Cortex of kidney (tissue), 1 donor: Measurements from ENCODE around the gene TNFRSF19.

Experiments
- DNase-seq: peaks from one replicate; lab custom pipeline; 2025; lab: John Stamatoyannopoulos, UW

Gene TNFRSF19

GRCh38 chr13:23686948-23687347 is 116.7 kb downstream of the TNFRSF19 start:
- no peak for DNase-seq

DNA sequence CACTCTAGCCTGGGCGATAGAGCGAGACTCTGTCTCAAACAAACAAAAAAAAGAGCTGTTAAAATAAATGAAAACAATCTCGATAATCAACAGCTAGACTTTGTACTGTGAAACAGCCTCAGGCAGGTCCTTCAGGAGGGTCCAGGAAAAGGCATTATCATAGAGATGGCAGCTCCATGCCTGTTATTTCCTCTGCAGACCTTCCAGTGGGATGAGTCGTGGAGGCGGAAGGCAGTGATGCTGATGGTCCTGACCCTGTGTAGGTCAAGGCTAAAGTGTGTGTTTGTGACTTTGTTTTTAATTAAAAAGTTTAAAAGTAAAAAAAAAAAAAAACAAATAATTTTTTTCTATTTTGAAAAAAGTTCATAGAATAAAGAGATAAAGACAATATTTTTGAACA is 117.4 kb downstream of the TNFRSF19 start:
- no peak for DNase-seq

- no peak for DNase-seq
Observed at GRCh38 chr13:23688336-23688735, 118.1 kb downstream of the TNFRSF19 start.

- DNase-seq, result no peak
Observed at GRCh38 chr13:23690668-23691067, 120.5 kb downstream of the TNFRSF19 start.

DNA sequence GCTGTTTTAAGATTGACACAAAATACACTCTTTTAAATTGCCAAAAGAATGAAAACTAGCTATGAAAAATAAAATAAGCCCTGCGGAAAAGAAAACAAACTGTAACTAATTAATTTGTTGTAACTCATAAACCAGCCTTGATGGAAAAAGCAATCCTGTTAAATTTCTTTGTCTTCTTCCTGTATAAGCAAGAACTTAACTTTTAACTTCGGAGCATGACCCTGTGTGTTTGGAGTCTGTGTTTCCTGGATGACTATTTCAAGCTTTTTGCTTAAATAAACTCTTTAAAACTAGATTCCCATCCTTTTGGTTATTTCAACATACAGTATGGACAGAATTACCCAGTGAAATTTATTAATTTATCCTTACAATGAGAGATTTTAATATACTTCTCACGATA is 122.6 kb downstream of the TNFRSF19 start:
- no peak for DNase-seq

DNA sequence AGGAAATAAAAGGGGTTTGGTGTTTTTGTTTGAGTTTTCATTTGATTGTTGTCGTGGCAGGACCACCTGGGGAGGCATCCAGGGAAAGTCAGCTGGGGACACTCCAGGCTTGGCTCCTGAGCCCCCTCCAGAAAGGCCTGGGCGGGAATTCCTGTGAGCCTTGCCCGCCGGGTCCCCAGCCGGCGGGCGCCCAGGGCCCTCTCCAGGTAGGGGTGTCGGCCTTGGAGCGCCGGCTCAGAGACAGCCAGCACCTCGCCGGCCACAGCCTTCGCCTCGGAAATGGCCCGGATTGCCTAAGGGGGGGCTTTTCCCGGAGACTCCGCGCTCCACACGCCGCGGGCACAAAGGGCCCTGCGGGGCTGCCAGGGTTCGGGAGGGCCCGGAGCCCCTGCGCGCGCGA is 125.0 kb downstream of the TNFRSF19 start:
- DNase-seq, result no peak

DNA sequence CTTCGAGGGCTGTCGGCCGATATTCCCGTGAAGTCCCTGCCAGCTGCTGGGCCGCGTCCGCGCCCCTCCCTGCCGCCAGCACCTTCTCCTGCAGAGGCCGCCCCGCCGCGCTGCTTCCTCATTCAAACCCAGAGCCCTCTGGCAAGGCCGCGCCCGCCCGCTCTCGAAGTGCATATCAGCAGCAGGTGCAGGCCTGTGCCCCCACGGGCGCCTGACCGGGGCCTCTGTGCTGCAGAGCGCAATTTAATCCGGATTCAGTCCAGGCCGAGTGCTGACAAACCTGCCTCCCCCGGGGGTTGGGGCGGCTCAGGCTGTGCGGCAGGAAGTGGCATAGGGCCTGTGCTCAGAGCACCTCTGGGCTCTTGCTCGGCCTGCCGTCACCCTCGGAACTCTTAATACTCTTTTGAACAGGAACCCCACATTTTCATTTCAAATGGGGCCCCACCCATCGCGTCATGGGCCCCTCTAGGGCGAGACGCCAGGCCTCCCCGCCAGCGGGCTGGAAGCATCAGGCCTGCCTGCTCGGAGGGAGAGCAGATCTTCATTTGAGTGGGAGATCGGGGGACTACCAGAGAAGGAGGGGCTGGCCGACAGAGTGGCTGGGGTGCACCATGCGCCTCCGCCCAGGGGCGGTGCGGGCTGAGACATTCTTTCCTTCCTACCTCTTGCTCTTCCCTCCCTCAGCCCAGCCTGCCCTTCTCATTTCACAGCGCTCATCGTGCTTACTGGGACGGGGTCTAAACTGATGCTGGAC is 125.7 kb downstream of the TNFRSF19 start:
- no peak for DNase-seq

DNA sequence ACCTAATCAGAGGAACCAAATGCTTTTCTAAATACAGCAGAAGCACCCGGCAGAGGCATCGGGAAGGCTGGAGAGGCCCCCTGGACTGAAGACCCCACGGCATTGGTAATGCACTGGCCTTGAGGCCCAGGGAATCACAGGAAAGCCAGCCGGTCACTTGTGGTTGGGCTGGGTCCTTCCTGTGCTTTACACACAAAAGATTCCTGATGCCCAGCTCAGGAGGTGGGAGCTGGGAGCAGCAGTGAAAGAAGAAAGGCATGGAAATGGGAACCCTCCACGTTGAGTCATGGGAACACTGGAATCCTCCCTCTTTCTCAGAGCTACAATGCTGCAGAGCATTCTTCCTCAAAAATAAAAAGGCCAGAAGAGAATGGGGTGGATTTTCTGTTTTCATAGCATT is 126.4 kb downstream of the TNFRSF19 start:
- DNase-seq, result no peak

DNA sequence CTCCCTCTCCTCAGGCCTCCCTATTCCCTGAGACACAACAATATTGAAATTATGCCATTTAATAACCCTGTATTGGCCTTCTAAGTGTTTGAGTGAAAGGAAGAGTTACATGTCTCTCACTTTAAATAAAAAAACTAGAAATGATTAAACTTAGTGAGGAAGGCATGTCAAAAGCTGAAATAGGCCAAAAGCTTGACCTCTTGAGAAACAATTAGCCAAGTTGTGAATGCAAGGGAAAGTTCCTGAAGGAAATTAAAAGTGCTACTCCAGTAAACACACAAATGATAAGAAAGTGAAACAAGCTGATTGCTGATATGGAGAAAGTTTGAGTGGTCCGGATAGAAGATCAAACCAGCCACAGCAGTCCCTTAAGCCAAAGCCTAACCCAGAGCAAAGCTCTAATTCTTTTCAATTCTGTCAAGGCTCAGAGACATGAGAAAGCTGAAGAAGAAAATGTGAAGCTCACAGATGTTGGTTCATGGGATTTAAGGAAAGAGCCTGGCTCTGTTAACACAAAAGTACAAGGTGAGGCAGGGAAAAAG is 127.6 kb downstream of the TNFRSF19 start:
- no peak for DNase-seq

DNA sequence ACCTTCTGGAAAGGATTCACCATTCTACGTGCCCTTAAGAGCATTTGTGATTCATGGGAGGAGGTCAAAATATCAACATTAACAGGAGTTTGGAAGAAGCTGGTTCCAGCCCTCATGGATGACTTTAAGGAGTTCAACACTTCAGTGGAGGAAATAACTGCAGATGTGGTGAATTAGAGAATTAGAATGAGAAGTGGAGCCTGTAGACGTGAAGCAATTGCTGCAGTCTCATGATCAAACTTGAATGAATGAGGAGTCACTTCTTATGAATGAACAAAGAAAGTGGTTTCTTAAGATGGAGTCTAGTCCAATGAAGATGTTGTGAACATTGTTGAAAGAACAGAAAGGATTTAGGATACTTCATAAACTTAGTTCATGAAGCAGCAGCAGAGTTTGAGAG is 129.1 kb downstream of the TNFRSF19 start:
- DNase-seq, result no peak

DNA sequence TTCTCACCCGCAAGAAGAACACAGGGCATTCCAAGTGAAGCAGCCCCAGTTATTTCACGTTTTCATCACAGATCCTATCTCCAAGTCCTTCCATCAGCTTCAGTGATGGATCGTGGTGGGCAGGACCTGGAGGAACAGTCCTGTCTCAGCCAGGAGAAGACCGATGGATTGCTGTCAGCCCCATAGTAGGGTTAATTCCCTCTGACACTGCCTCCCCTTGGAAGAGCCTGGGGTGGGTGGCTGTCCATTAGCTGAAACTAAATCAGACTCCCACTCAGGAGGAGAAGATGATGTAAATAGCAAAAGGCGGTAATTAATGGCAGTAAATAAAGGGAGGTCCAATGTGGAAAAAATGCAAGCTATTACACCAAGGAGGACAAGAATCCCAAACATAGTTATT is 131.0 kb downstream of the TNFRSF19 start:
- no peak for DNase-seq

DNA sequence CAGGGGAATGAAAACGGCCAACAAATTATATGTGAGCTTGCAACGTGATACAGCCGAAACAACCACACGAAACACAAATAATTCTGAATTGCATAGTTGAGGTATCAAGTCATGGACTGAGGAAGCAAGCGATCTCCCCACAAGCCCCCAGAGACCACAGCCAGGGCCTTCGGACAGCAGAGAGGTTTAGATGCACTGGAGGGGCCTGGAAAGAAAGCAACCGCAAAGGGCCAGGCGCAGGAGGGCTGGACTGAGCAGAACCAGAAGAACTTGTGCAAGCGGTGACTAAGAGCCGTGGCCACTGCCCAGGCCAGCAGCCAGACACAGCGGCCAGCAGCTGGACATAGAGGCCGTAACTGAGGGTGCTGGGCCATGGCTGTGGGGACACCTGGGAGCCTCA is 131.4 kb downstream of the TNFRSF19 start:
- no peak for DNase-seq

- no peak for DNase-seq
Observed at GRCh38 chr13:23703246-23703860, 133.1 kb downstream of the TNFRSF19 start.

- no peak for DNase-seq
Observed at GRCh38 chr13:23705583-23705982, 135.4 kb downstream of the TNFRSF19 start.

DNA sequence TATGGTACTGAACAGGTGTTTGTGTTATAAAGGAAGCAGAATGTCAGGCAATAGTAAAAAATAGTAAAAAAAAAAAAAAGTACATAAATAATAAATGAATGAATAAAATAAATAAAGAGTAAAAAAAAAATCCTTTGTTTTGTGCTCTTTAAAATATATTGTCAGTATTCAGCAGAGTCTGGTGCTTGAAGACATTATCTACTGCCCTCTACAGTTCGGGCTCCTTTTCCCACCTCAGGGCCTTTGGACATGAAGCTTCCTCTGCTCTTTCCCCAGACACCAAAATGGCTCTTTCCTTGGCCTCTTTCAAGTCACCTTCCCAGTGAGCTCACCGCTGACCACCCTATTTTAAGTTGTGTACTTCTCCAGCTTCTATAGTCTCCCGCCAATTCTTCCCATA is 137.5 kb downstream of the TNFRSF19 start:
- DNase-seq, result no peak

GRCh38 chr13:23709536-23709935 is 139.3 kb downstream of the TNFRSF19 start:
- no peak for DNase-seq

GRCh38 chr13:23710366-23710765 is 140.2 kb downstream of the TNFRSF19 start:
- DNase-seq, result no peak

DNA sequence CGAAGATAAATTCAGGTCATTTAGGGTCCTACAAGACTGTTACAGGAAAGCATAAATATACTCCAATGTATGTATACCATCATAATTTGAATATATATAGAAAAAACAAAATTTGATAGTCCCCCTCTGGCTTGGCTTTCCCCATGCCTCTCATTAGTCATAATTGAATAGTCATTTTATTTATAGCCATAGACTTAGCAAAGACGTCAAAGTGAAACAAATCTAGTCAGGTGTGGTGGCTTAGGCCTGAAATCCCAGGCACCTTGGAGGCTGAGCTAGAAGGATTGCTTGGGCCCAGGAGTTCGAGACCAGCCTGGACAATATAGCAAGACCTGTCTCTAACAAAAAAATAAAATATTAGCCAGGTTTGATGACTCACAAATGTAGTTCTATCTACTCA is 141.1 kb downstream of the TNFRSF19 start:
- DNase-seq, result no peak

- no peak for DNase-seq
Observed at GRCh38 chr13:23714672-23715071, 144.5 kb downstream of the TNFRSF19 start.

DNA sequence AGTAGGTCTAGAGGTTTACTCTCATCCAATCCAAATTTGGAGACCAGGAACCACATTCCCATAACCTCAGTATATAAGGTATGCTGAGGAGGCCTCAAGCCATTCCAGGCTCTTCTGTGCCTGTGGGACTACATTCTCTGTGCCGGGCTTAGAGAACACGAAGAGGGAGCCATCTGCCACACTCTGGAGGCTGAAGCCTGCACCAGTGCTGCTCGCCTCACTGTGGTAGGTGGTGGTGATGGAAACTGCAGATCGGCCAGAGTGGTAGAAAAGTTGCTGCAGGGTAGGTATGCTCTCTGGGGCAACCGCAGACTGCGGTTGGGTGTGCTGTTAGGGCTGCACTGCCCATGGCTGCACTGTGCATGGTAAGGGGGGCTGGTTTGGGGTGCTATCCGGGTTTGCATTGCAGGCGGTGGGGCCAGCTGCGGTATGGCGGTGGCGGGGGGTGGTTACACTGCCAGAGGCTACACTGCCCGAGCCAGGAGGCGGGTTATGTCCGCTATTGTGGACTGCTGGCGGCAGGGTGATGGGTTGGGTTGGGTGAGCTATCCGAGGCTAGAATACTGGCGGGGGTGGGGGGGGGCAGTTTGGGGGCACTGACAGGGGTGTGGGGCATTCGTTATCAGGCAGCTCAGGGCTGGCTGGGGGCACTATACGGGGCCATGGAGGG is 145.0 kb downstream of the TNFRSF19 start:
- no peak for DNase-seq

DNA sequence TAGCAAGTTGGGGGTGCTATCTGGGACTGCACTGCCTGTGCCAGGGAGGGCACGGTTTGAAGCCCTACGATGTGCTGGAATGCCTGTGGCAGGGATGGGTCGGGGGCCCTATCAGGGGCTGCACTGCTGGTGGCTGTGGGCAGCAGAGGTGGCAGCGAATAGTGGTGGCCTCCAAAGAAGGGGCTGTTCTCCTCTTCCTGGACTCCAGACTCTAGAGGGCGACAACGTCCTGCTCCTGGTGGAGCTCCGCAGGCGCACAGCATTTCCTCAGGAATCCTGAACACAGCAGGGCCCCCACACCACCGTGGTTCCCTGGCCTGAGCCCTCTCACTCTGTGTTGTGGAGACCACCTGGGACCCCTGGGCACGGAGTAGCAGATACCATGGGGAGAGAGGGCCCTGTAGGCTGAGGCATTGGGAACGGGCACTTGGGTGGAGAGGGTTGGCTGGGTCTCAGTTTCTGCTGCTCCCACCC is 145.6 kb downstream of the TNFRSF19 start:
- DNase-seq, result no peak

DNA sequence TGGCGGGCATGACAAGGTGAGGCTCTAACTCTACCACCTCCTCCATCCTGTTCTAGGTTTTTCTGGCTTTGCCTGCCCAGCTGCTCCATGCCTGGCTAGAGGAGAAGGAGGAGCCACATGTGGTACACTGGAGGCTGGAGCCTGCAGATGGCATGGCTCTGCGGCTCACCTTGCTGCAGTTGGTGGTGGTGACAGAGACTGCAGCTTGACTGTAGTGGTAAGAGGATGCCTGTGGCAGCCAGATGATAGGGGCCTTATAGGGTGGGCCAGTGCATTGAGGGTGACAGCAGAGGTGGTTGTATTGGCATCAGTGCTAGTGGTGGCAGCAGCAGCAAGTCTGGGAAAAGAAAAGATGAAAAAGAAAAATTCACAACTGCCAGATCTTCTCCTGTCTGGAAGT is 146.2 kb downstream of the TNFRSF19 start:
- no peak for DNase-seq

DNA sequence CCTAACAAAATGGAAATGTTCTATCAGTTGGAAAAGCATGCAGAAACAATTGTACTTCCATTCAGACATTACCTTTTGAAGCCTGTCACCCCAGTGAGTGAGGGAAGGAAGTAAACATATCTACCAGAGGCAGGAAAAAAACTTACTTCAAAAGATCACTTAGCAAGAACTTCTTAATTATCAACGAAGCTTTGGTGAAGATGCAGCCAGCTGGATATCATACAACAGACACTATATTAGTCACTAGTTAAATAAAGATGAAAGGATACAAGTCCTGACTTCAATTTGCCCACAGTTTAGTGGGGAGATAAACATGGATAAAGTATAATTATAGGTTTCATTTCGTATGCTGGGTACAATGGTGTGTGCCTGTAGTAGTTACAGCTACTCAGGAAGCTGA is 148.8 kb downstream of the TNFRSF19 start:
- DNase-seq, result no peak
